Liver (tissue), 9 donors: Measurements from ENCODE around the gene FCRL5. TPM values are rescaled to one million over a fixed set of nuclear protein-coding genes. Genes with fewer than 3 reads are reported as not detected.
A peak's percentile ranks its signal among the peaks of the same experiment; 100 is the strongest.

ENCODE experiments used
- DNase-seq: peaks from one replicate; pipeline ENCODE4 v3.0.0-alpha.2; 2017; ENCODE audit warnings: low spot score
- H3K27ac ChIP-seq, 2 donors: one replicate each; pipeline ENCODE4 v1.7.0; 2013; ENCODE audit warnings: inconsistent platforms in 2 of 2, low read length in 2 of 2, control low read depth in 1 of 2, low read depth in 1 of 2, mild to moderate bottlenecking in 1 of 2
- H3K27me3 ChIP-seq, 4 donors: one replicate each; pipeline versions ENCODE4 v1.6.1 to v1.7.0; 2013; ENCODE audit warnings: low read length in 3 of 4, inconsistent platforms in 1 of 4, mild to moderate bottlenecking in 1 of 4, moderate library complexity in 1 of 4; ENCODE audit not compliant: control insufficient read depth in 4 of 4, insufficient read depth in 4 of 4
- H3K36me3 ChIP-seq, 4 donors: one replicate each; pipeline versions ENCODE4 v1.6.1 to v1.7.0; 2013; ENCODE audit warnings: low read length in 3 of 4, mild to moderate bottlenecking in 3 of 4, low read depth in 1 of 4, moderate library complexity in 1 of 4; ENCODE audit not compliant: control insufficient read depth in 4 of 4, insufficient read depth in 3 of 4
- H3K4me1 ChIP-seq, 4 donors: one replicate each; pipeline versions ENCODE4 v1.6.1 to v1.7.0; 2013; ENCODE audit warnings: low read length in 3 of 4, mild to moderate bottlenecking in 3 of 4, moderate library complexity in 1 of 4; ENCODE audit not compliant: control insufficient read depth in 4 of 4, insufficient read depth in 4 of 4
- H3K4me3 ChIP-seq, 3 donors: one replicate each; pipeline versions ENCODE4 v1.6.1 to v1.7.0; 2013; ENCODE audit warnings: low read length in 3 of 3, control low read depth in 1 of 3, low read depth in 1 of 3, mild to moderate bottlenecking in 1 of 3
- H3K9ac ChIP-seq, 2 donors: one replicate each; pipeline ENCODE4 v1.7.0; 2013; ENCODE audit warnings: low read length in 2 of 2, mild to moderate bottlenecking in 2 of 2, moderate library complexity in 2 of 2, control low read depth in 1 of 2, low read depth in 1 of 2
- H3K9me3 ChIP-seq, 4 donors: one replicate each; pipeline versions ENCODE4 v1.6.1 to v1.7.0; 2013; ENCODE audit warnings: low read length in 3 of 4; ENCODE audit not compliant: control insufficient read depth in 4 of 4
- EGR1 ChIP-seq, 2 donors: IDR thresholded peaks; 2 replicates each; pipeline ENCODE4 v1.6.1; 2016 to 2018; ENCODE audit warnings: antibody characterized with exemption in 2 of 2, low read depth in 2 of 2
- FOXA1 ChIP-seq: IDR thresholded peaks from 2 replicates; pipeline ENCODE4 v1.6.1; 2016; ENCODE audit warnings: antibody characterized with exemption
- FOXA2 ChIP-seq: IDR thresholded peaks from 2 replicates; pipeline ENCODE4 v1.6.1; 2016; ENCODE audit warnings: antibody characterized with exemption
- GABPA ChIP-seq, 2 donors: IDR thresholded peaks in 1 of 2; conservative IDR thresholded peaks in 1 of 2; 2 replicates each; pipeline ENCODE4 v1.6.1; 2016; ENCODE audit warnings: antibody characterized with exemption in 2 of 2, mild to moderate bottlenecking in 1 of 2, moderate library complexity in 1 of 2
- HNF4A ChIP-seq, 2 donors: conservative IDR thresholded peaks; 2 replicates each; pipeline ENCODE4 v1.6.1; 2016; ENCODE audit warnings: antibody characterized with exemption in 2 of 2, mild to moderate bottlenecking in 2 of 2
- HNF4G ChIP-seq: IDR thresholded peaks from 2 replicates; pipeline ENCODE4 v1.6.1; 2016; ENCODE audit warnings: antibody characterized with exemption
- JUND ChIP-seq, 2 donors: IDR thresholded peaks; 2 replicates each; pipeline ENCODE4 v1.6.1; 2016; ENCODE audit warnings: antibody characterized with exemption in 2 of 2
- NR2F2 ChIP-seq: IDR thresholded peaks from 2 replicates; pipeline ENCODE4 v1.6.1; 2016; ENCODE audit warnings: antibody characterized with exemption
- RAD21 ChIP-seq, 2 donors: IDR thresholded peaks; 2 replicates each; pipeline ENCODE4 v1.6.1; 2016; ENCODE audit warnings: antibody characterized with exemption in 2 of 2, mild to moderate bottlenecking in 2 of 2
- RXRA ChIP-seq, 2 donors: IDR thresholded peaks; 2 replicates each; pipeline ENCODE4 v1.6.1; 2017 to 2018; ENCODE audit warnings: antibody characterized with exemption in 2 of 2, mild to moderate bottlenecking in 1 of 2
- SP1 ChIP-seq: IDR thresholded peaks from 2 replicates; pipeline ENCODE4 v1.6.1; 2018; ENCODE audit warnings: antibody characterized with exemption, mild to moderate bottlenecking
- TAF1 ChIP-seq: conservative IDR thresholded peaks from 2 replicates; pipeline ENCODE4 v1.6.1; 2016; ENCODE audit warnings: antibody characterized with exemption, mild to moderate bottlenecking
- YY1 ChIP-seq: IDR thresholded peaks from 2 replicates; pipeline ENCODE4 v1.6.1; 2016; ENCODE audit warnings: antibody characterized with exemption, mild to moderate bottlenecking
- WGBS: extraction: QIAGEN DNeasy Blood & Tissue Kit; methylation state at CpG from one replicate; pipeline ENCODE4 v1.1.7; 2013; 5-methylcytosine and 5-hydroxymethylcytosine counted together
- polyA plus RNA-seq, 2 donors: library from polyadenylated mRNA; stranded (reverse) in 1 of 2; unstranded in 1 of 2; fragments of 200-250 nt in 1 of 2; fragments of >200 nt in 1 of 2; fragmentation: Nextera tagmentation in 1 of 2; extraction: Ambion mirVana in 1 of 2; gene quantifications; one replicate each; pipeline versions ENCODE4 v1.2.1 to v1.2.3, GENCODE V29; 2013 to 2015
- total RNA-seq, 2 donors: library from RNA; depleted of rRNA; stranded (reverse); fragments of >200 nt; gene quantifications; one replicate each; pipeline ENCODE4 v1.2.3, GENCODE V29; 2014
- TF ChIP-seq, protein P1 (sequence below): IDR thresholded peaks from 2 replicates; pipeline ENCODE4 v1.6.1; 2016; ENCODE audit warnings: antibody characterized with exemption, mild to moderate bottlenecking
- TF ChIP-seq, protein P2 (sequence below): fragments of 150-350 bp; IDR thresholded peaks from 2 replicates; pipeline ENCODE4 v1.5.1; 2017; ENCODE audit warnings: improper control_type of control experiment, low read depth, low read length; ENCODE audit not compliant: missing input control
- TF ChIP-seq, protein P3 (sequence below): IDR thresholded peaks from 2 replicates; pipeline ENCODE4 v1.6.1; 2016; ENCODE audit warnings: antibody characterized with exemption
- TF ChIP-seq, protein P4 (sequence below): IDR thresholded peaks from 2 replicates; pipeline ENCODE4 v1.6.1; 2016; ENCODE audit warnings: antibody characterized with exemption
- TF ChIP-seq, protein P5 (sequence below): IDR thresholded peaks from 2 replicates; pipeline ENCODE4 v1.6.1; 2016; ENCODE audit warnings: antibody characterized with exemption
- donor health status: healthy.
- donor health status: healthy.
- donor health status: healthy.
- donor health status: healthy.
- donor health status: healthy.

Gene FCRL5
- total and polyA plus RNA-seq, 4 donors = 0.10 to 0.72 (median 0.52) TPM

DNA sequence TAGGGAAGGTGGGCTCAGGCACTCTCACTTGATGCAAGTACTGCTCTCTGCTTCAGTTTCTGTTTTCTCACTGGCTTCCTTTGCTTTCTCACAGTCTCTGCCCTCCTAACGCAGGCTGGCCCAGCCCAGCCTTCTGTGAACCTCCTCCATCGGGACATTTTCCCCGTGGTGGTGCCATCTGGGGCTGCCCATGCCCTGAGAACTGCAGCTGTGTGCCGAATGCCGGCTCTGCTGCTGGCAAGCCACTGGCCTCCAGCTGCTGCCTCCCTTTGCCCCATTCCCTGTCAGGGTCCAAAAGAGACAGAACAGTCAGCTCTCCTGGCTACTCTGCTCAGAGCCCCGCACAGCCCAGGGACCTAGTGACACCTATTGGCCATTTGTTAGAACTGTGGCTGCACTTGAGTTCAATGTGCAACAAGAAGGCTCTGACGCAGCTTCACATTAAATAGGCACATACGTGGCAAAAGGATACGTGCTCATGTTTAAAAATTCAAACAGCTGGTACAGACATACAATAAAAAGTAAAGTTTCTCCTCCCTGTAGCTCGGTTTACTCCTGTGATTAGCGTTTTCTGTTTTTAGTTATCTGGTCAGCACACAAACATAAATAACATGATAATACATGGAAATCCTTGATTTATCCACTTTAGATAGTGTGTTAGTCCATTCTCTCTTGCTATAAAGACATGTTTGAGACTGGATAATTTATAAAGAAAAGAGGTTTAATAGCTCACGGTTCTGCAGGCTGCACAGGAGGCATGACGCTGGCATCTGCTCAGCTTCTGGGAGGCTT lies 46.6 kb downstream of the FCRL5 start:
- WGBS = 35% methylated on average over 13 of the region's 13 CpGs
- TF ChIP-seq, protein P1, sequence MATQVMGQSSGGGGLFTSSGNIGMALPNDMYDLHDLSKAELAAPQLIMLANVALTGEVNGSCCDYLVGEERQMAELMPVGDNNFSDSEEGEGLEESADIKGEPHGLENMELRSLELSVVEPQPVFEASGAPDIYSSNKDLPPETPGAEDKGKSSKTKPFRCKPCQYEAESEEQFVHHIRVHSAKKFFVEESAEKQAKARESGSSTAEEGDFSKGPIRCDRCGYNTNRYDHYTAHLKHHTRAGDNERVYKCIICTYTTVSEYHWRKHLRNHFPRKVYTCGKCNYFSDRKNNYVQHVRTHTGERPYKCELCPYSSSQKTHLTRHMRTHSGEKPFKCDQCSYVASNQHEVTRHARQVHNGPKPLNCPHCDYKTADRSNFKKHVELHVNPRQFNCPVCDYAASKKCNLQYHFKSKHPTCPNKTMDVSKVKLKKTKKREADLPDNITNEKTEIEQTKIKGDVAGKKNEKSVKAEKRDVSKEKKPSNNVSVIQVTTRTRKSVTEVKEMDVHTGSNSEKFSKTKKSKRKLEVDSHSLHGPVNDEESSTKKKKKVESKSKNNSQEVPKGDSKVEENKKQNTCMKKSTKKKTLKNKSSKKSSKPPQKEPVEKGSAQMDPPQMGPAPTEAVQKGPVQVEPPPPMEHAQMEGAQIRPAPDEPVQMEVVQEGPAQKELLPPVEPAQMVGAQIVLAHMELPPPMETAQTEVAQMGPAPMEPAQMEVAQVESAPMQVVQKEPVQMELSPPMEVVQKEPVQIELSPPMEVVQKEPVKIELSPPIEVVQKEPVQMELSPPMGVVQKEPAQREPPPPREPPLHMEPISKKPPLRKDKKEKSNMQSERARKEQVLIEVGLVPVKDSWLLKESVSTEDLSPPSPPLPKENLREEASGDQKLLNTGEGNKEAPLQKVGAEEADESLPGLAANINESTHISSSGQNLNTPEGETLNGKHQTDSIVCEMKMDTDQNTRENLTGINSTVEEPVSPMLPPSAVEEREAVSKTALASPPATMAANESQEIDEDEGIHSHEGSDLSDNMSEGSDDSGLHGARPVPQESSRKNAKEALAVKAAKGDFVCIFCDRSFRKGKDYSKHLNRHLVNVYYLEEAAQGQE = no peak
- TF ChIP-seq YY1 (no peak), FOXA1 (no peak), GABPA (IDR thresholded peaks at IDR 0.05 in 1 of 2, conservative IDR thresholded peaks at IDR 0.05 in 1 of 2) (no peak), EGR1 (IDR thresholded peaks at IDR 0.05; ENCODE audit: low read depth in 2 of 2) (no peak), TAF1 (no peak), FOXA2 (no peak), NR2F2 (no peak), SP1 (no peak), JUND (IDR thresholded peaks at IDR 0.05) (no peak), RXRA (IDR thresholded peaks at IDR 0.05) (no peak), RAD21 (IDR thresholded peaks at IDR 0.05) (peak; percentile 78 to 85), HNF4G (peak; percentile 18), HNF4A (conservative IDR thresholded peaks at IDR 0.05) (peak; percentile 20 to 68)
- TF ChIP-seq, protein P2, sequence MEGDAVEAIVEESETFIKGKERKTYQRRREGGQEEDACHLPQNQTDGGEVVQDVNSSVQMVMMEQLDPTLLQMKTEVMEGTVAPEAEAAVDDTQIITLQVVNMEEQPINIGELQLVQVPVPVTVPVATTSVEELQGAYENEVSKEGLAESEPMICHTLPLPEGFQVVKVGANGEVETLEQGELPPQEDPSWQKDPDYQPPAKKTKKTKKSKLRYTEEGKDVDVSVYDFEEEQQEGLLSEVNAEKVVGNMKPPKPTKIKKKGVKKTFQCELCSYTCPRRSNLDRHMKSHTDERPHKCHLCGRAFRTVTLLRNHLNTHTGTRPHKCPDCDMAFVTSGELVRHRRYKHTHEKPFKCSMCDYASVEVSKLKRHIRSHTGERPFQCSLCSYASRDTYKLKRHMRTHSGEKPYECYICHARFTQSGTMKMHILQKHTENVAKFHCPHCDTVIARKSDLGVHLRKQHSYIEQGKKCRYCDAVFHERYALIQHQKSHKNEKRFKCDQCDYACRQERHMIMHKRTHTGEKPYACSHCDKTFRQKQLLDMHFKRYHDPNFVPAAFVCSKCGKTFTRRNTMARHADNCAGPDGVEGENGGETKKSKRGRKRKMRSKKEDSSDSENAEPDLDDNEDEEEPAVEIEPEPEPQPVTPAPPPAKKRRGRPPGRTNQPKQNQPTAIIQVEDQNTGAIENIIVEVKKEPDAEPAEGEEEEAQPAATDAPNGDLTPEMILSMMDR = peak; percentile 77
- TF ChIP-seq, protein P3, sequence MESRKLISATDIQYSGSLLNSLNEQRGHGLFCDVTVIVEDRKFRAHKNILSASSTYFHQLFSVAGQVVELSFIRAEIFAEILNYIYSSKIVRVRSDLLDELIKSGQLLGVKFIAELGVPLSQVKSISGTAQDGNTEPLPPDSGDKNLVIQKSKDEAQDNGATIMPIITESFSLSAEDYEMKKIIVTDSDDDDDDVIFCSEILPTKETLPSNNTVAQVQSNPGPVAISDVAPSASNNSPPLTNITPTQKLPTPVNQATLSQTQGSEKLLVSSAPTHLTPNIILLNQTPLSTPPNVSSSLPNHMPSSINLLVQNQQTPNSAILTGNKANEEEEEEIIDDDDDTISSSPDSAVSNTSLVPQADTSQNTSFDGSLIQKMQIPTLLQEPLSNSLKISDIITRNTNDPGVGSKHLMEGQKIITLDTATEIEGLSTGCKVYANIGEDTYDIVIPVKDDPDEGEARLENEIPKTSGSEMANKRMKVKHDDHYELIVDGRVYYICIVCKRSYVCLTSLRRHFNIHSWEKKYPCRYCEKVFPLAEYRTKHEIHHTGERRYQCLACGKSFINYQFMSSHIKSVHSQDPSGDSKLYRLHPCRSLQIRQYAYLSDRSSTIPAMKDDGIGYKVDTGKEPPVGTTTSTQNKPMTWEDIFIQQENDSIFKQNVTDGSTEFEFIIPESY = no peak
- TF ChIP-seq, protein P4, sequence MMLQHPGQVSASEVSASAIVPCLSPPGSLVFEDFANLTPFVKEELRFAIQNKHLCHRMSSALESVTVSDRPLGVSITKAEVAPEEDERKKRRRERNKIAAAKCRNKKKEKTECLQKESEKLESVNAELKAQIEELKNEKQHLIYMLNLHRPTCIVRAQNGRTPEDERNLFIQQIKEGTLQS = no peak
- TF ChIP-seq, protein P5, sequence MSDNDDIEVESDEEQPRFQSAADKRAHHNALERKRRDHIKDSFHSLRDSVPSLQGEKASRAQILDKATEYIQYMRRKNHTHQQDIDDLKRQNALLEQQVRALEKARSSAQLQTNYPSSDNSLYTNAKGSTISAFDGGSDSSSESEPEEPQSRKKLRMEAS = no peak
- no peaks in the 10 kb centered on the region for H3K4me1 ChIP-seq
- no peak overlapping the region for H3K4me3 ChIP-seq
- no peak overlapping the region for H3K9ac ChIP-seq
- no peak for DNase-seq
- H3K27ac ChIP-seq = no peak overlapping the region
- no peaks in the 10 kb centered on the region for H3K36me3 ChIP-seq
- H3K27me3 ChIP-seq = peaks cover 0 to 3% (median 0%) of the 10 kb centered on the region in 4 donors
- H3K9me3 ChIP-seq = no peaks in the 10 kb centered on the region
